GM20000 (cell line): ENCODE measurements around the gene SLC9C2.

ENCODE experiments used
- DNase-seq: peaks from one replicate; pipeline ENCODE4 v3.0.0; 2012; ENCODE audit warnings: low spot score
- CTCF ChIP-seq: IDR thresholded peaks from 2 replicates; pipeline ENCODE4 v1.5.1; 2012; ENCODE audit warnings: mild to moderate bottlenecking, control low read depth; ENCODE audit errors: extremely low read depth, missing control alignments

Gene SLC9C2

GRCh38 chr1:173489929-173490328 lies 112.9 kb downstream of the SLC9C2 start:
- DNase-seq, result no peak
- TF ChIP-seq CTCF, result no peak

GRCh38 chr1:173489149-173489600 lies 113.7 kb downstream of the SLC9C2 start:
- DNase-seq, result no peak
- TF ChIP-seq CTCF, result no peak

- DNase-seq, result no peak
- TF ChIP-seq CTCF, result no peak
Measured at GRCh38 chr1:173488001-173488400, 114.9 kb downstream of the SLC9C2 start.

GRCh38 chr1:173485401-173485800 lies 117.5 kb downstream of the SLC9C2 start:
- no peak for TF ChIP-seq CTCF
- no peak for DNase-seq

- TF ChIP-seq CTCF, result no peak
- no peak for DNase-seq
Measured at GRCh38 chr1:173484276-173484675, 118.6 kb downstream of the SLC9C2 start.

GRCh38 chr1:173482683-173483082 lies 120.2 kb downstream of the SLC9C2 start:
- TF ChIP-seq CTCF, result no peak
- no peak for DNase-seq

GRCh38 chr1:173481195-173481772 lies 121.6 kb downstream of the SLC9C2 start:
- TF ChIP-seq CTCF, result no peak
- DNase-seq, result no peak
